H1 (cell line): ENCODE measurements around the gene CNIH1. TPM values are rescaled to one million over a fixed set of nuclear protein-coding genes. Genes with fewer than 3 reads are reported as not detected.

Experiments
- CTCF ChIA-PET: fragments of 300-600 bp; sonication (Branson Sonifier 250); formaldehyde crosslinking; loops from one replicate; lab custom pipeline; 2021; ENCODE audit not compliant: partially characterized antibody; lab: Charles Lee
- POLR2A ChIA-PET: fragments of 300-600 bp; sonication (Branson Sonifier 250); formaldehyde crosslinking; loops from one replicate; lab custom pipeline; 2021; ENCODE audit warnings: inconsistent platforms; ENCODE audit not compliant: partially characterized antibody; lab: Charles Lee
- DNase-seq, 2 experiments: peaks; one replicate each; pipeline versions ENCODE4 v3.0.0 to v3.0.0-alpha.2; 2010 to 2022; ENCODE audit warnings: low spot score in 2 of 2, low read depth in 1 of 2, mixed read lengths in 1 of 2
- FAIRE-seq: peaks from 2 replicates; lab custom pipeline; 2011; peaks lifted over from hg19 to GRCh38; lab: Jason Lieb, UNC
- H2AFZ ChIP-seq: 2 replicates; pipeline ENCODE4 v1.8.1; 2012; ENCODE audit warnings: low read length, inconsistent platforms
- H2AK5ac ChIP-seq: 2 replicates; pipeline ENCODE4 v1.6.1; 2013; ENCODE audit warnings: low read depth, low read length
- H2BK120ac ChIP-seq: replicated peaks from 2 replicates; pipeline ENCODE3; 2013; ENCODE audit warnings: low read depth, low read length, inconsistent platforms
- H2BK12ac ChIP-seq: 2 replicates; pipeline ENCODE4 v1.6.1; 2013; ENCODE audit warnings: low read depth, low read length
- H2BK15ac ChIP-seq: 2 replicates; pipeline ENCODE4 v1.6.1; 2013; ENCODE audit warnings: low read length
- H2BK20ac ChIP-seq: 2 replicates; pipeline ENCODE4 v1.6.1; 2013; ENCODE audit warnings: low read length
- H2BK5ac ChIP-seq: 2 replicates; pipeline ENCODE4 v1.6.1; 2013; ENCODE audit warnings: low read depth, low read length
- H3K14ac ChIP-seq: 2 replicates; pipeline ENCODE4 v1.6.1; 2013; ENCODE audit warnings: inconsistent platforms; ENCODE audit not compliant: insufficient read length
- H3K18ac ChIP-seq: 2 replicates; pipeline ENCODE4 v1.6.1; 2013; ENCODE audit warnings: low read length; ENCODE audit errors: extremely low read depth
- H3K23ac ChIP-seq: 2 replicates; pipeline ENCODE4 v1.6.1; 2013; ENCODE audit warnings: inconsistent platforms; ENCODE audit not compliant: insufficient read length
- H3K23me2 ChIP-seq: 2 replicates; pipeline ENCODE4 v1.6.1; 2013; ENCODE audit warnings: low read depth, low read length
- H3K27ac ChIP-seq: 2 replicates; pipeline ENCODE4 v1.6.1; 2011; ENCODE audit warnings: low read depth, low read length, inconsistent platforms
- H3K27me3 ChIP-seq, 4 experiments: replicated peaks in 1 of 4; 1 replicate in 1 of 4; 2 replicates in 3 of 4; pipeline versions ENCODE4 v1.6.1 to v1.8.1; 2011 to 2013; ENCODE audit warnings: low read length in 3 of 4, mild to moderate bottlenecking in 3 of 4, inconsistent platforms in 2 of 4, mixed read lengths in 2 of 4, moderate library complexity in 1 of 4; ENCODE audit not compliant: control insufficient read depth in 3 of 4, insufficient read depth in 3 of 4; ENCODE audit errors: extremely low read depth in 1 of 4
- H3K36me3 ChIP-seq, 4 experiments: 2 replicates each; pipeline versions ENCODE4 v1.6.1 to v1.8.1; 2011 to 2013; ENCODE audit warnings: mild to moderate bottlenecking in 4 of 4, low read length in 3 of 4, moderate library complexity in 2 of 4, control low read depth in 1 of 4, inconsistent platforms in 1 of 4; ENCODE audit not compliant: insufficient read depth in 4 of 4, control insufficient read depth in 2 of 4
- H3K4ac ChIP-seq: replicated peaks from 2 replicates; pipeline ENCODE3; 2013; ENCODE audit warnings: low read length, low read depth, mixed read lengths, inconsistent platforms; ENCODE audit not compliant: insufficient read length
- H3K4me1 ChIP-seq, 4 experiments: replicated peaks in 1 of 4; 1 replicate in 1 of 4; 2 replicates in 3 of 4; pipeline versions ENCODE4 v1.6.1 to v1.8.1; 2011 to 2013; ENCODE audit warnings: low read length in 3 of 4, inconsistent platforms in 2 of 4, mixed read lengths in 1 of 4; ENCODE audit not compliant: insufficient read depth in 4 of 4, control insufficient read depth in 3 of 4
- H3K4me2 ChIP-seq, 2 experiments: 2 replicates each; pipeline versions ENCODE4 v1.6.1 to v1.8.1; 2011 to 2013; ENCODE audit warnings: low read depth in 2 of 2, low read length in 2 of 2, control low read depth in 1 of 2, inconsistent platforms in 1 of 2, mild to moderate bottlenecking in 1 of 2; ENCODE audit not compliant: insufficient read depth in 1 of 2
- H3K4me3 ChIP-seq, 4 experiments: fragments of 200-600, 300-600 bp in 1 of 4; sonication (generic), shearing (Covaris generic), sonication (Bioruptor Twin) in 1 of 4; 2 replicates each; pipeline versions ENCODE4 v1.5.1 to v1.8.1; 2011 to 2016; ENCODE audit warnings: low read length in 4 of 4, low read depth in 3 of 4, control low read depth in 2 of 4, inconsistent platforms in 2 of 4, mild to moderate bottlenecking in 2 of 4, mixed read lengths in 1 of 4, moderate library complexity in 1 of 4; ENCODE audit not compliant: insufficient read depth in 2 of 4; ENCODE audit errors: extremely low read depth in 1 of 4
- H3K56ac ChIP-seq: replicated peaks from 2 replicates; pipeline ENCODE3; 2013; ENCODE audit warnings: low read depth, mild to moderate bottlenecking, mixed read lengths, low read length, inconsistent platforms; ENCODE audit not compliant: insufficient read length
- H3K79me1 ChIP-seq: 2 replicates; pipeline ENCODE4 v1.6.1; 2013; ENCODE audit warnings: low read depth, low read length, control low read depth
- H3K79me2 ChIP-seq, 2 experiments: 2 replicates each; pipeline versions ENCODE4 v1.6.1 to v1.8.1; 2012 to 2013; ENCODE audit warnings: low read length in 2 of 2, mild to moderate bottlenecking in 2 of 2, inconsistent platforms in 1 of 2; ENCODE audit not compliant: insufficient read depth in 2 of 2, control insufficient read depth in 1 of 2
- H3K9ac ChIP-seq, 4 experiments: replicated peaks in 1 of 4; 1 replicate in 1 of 4; 2 replicates in 3 of 4; pipeline versions ENCODE4 v1.6.1 to v1.8.1; 2011 to 2013; ENCODE audit warnings: low read depth in 3 of 4, low read length in 3 of 4, control low read depth in 2 of 4, mild to moderate bottlenecking in 2 of 4, moderate library complexity in 2 of 4, inconsistent platforms in 1 of 4; ENCODE audit errors: extremely low read depth in 1 of 4
- H3K9me3 ChIP-seq, 2 experiments: 2 replicates each; pipeline versions ENCODE4 v1.6.1 to v1.8.1; 2012 to 2013; ENCODE audit warnings: mild to moderate bottlenecking in 2 of 2, moderate library complexity in 2 of 2, control low read depth in 1 of 2, inconsistent platforms in 1 of 2, low read depth in 1 of 2, low read length in 1 of 2, mixed read lengths in 1 of 2; ENCODE audit not compliant: insufficient read depth in 2 of 2
- H4K20me1 ChIP-seq, 2 experiments: replicated peaks in 1 of 2; 2 replicates each; pipeline versions ENCODE3 to v1.8.1; 2011 to 2013; ENCODE audit warnings: inconsistent platforms in 2 of 2, low read length in 2 of 2, mild to moderate bottlenecking in 1 of 2; ENCODE audit not compliant: insufficient read depth in 2 of 2, control insufficient read depth in 1 of 2
- H4K5ac ChIP-seq: 2 replicates; pipeline ENCODE4 v1.6.1; 2013; ENCODE audit warnings: low read length, low read depth, mixed read lengths, inconsistent platforms; ENCODE audit not compliant: insufficient read length
- H4K8ac ChIP-seq: 2 replicates; pipeline ENCODE4 v1.8.0; 2013; ENCODE audit warnings: mild to moderate bottlenecking, moderate library complexity, low read length, inconsistent platforms; ENCODE audit not compliant: insufficient read depth; ENCODE audit errors: extremely low read depth
- H4K91ac ChIP-seq: replicated peaks from 2 replicates; pipeline ENCODE3; 2013; ENCODE audit warnings: low read length, mixed read lengths, inconsistent platforms; ENCODE audit not compliant: insufficient read length
- WGBS, 2 experiments: shearing (Covaris generic) in 1 of 2; methylation state at CpG; one replicate each; pipeline versions ENCODE4 v1.1.6 to v1.1.7; 2013 to 2015; ENCODE audit warnings: low lambda C conversion rate in 2 of 2, mixed read lengths in 2 of 2, inconsistent platforms in 1 of 2, low coverage in 1 of 2, missing lambda C conversion rate in 1 of 2; ENCODE audit not compliant: insufficient replicate concordance in 2 of 2, insufficient coverage in 1 of 2, insufficient read length in 1 of 2; ENCODE audit errors: extremely low coverage in 1 of 2, missing lambda C conversion rate in 1 of 2; 5-methylcytosine and 5-hydroxymethylcytosine counted together
- polyA plus RNA-seq, 7 experiments: library from polyadenylated mRNA; depleted of rRNA in 3 of 7; stranded (reverse) in 5 of 7; unstranded in 2 of 7; fragments of >200 nt in 5 of 7; fragments of 200-250 nt in 2 of 7; gene quantifications; 1 replicate in 5 of 7; 2 replicates in 1 of 7; 4 replicates in 1 of 7; pipeline versions ENCODE4 v1.2.1 to v1.2.3, GENCODE V29; 2011 to 2013; ENCODE audit warnings: missing spikeins in 2 of 7, mixed read lengths in 2 of 7
- total RNA-seq: library from RNA; stranded (reverse); fragmentation: NEBNext Ultra II Directional; extraction: Animal tissue kit (Norgen Biotek cat#: 25700); gene quantifications from 2 replicates; pipeline ENCODE4 v1.2.1, GENCODE V29; 2021

The CNIH1 gene
- total and polyA plus RNA-seq, 2 of the 8 experiments (the other 6 are each of a cell fraction or from before 2014, with no cell fraction given): 119 to 333 TPM

- H3K36me3 ChIP-seq: peaks cover 0 to 55% (median 6%) of the 10 kb centered on the region in 4 experiments; a peak in 6 of 8 replicates
- H2BK12ac ChIP-seq: no peak overlapping the region
- DNase-seq (no peak), FAIRE-seq (no peak)
- H3K56ac ChIP-seq: no peak overlapping the region
- no peaks in the 10 kb centered on the region for H3K9me3 ChIP-seq
- peaks cover 0 to 12% of the 10 kb centered on the region in 2 experiments; a peak in 2 of 4 replicates for H3K79me2 ChIP-seq
- CTCF ChIA-PET: no interaction called here
- no peak overlapping the region for H3K4ac ChIP-seq
- H2AK5ac ChIP-seq: no peak overlapping the region
- H2BK5ac ChIP-seq: no peak overlapping the region
- no peak overlapping the region for H2BK20ac ChIP-seq
- 87% methylated on average over 3 of the region's 3 CpGs; no CpG with 5 or more reads in 1 of the 2 experiments for WGBS, 2 experiments
- H3K27ac ChIP-seq: no peak overlapping the region
- no peak overlapping the region for H4K91ac ChIP-seq
- no peak overlapping the region for H4K8ac ChIP-seq
- H2BK15ac ChIP-seq: no peak overlapping the region
- no peaks in the 10 kb centered on the region for H3K23me2 ChIP-seq
- no peak overlapping the region for H3K9ac ChIP-seq
- H4K5ac ChIP-seq: no peak overlapping the region
- H3K27me3 ChIP-seq: no peaks in the 10 kb centered on the region
- H2AFZ ChIP-seq: no peak overlapping the region
- no peak overlapping the region for H3K4me2 ChIP-seq
- H3K14ac ChIP-seq: no peak overlapping the region
- H3K18ac ChIP-seq: no peak overlapping the region
- H3K79me1 ChIP-seq: no peaks in the 10 kb centered on the region
- H3K4me3 ChIP-seq: no peak overlapping the region
- peaks cover 0 to 3% of the 10 kb centered on the region in 2 experiments for H4K20me1 ChIP-seq
- H3K23ac ChIP-seq: no peak overlapping the region
- POLR2A ChIA-PET: interaction anchor here (1.2 kb wide), 1 partner anchor 9 kb away, joined by 5 read pairs; no protein-coding TSS in a partner anchor
- H2BK120ac ChIP-seq: no peak overlapping the region
- H3K4me1 ChIP-seq: no peaks in the 10 kb centered on the region
Measured at GRCh38 chr14:54478636-54479215, 37.6 kb upstream of the CNIH1 start.
